ENCODE results near the gene CYSTM1. TPM values are rescaled to one million over a fixed set of nuclear protein-coding genes. Genes with fewer than 3 reads are reported as not detected.
A peak's percentile ranks its signal among the peaks of the same experiment; 100 is the strongest.
"Not testable (repeated sequence)": the region's sequence is repeated elsewhere in the genome, so short reads cannot be mapped to it uniquely, and the experiment has no call there.

Gene CYSTM1
- total RNA-seq, 1 donor from 2014 or later: 3.1 TPM

- Histone ChIP-seq H3K4me3 (ENCODE audit: low read length in 3 of 3) (no peak overlapping the region), H3K4me1 (ENCODE audit: control insufficient read depth in 3 of 3, insufficient read depth in 3 of 3, low read length in 3 of 3) (peaks cover 44 to 47% (median 46%) of the 10 kb centered on the region in 3 donors), H3K9me3 (ENCODE audit: control insufficient read depth in 3 of 3, low read length in 3 of 3) (no peaks in the 10 kb centered on the region), H3K27me3 (ENCODE audit: control insufficient read depth in 3 of 3, insufficient read depth in 3 of 3, low read length in 3 of 3) (no peaks in the 10 kb centered on the region), H3K27ac (ENCODE audit: low read depth, low read length) (peak overlapping the region; percentile 14), H3K36me3 (ENCODE audit: control insufficient read depth in 3 of 3, insufficient read depth in 3 of 3, low read length in 3 of 3) (no peaks in the 10 kb centered on the region), H3K9ac (ENCODE audit: low read depth in 1 of 3, low read length in 3 of 3) (no peak overlapping the region)
These were observed 11.3 kb downstream of the CYSTM1 start for GRCh38 chr5:140186267-140186671.

DNA sequence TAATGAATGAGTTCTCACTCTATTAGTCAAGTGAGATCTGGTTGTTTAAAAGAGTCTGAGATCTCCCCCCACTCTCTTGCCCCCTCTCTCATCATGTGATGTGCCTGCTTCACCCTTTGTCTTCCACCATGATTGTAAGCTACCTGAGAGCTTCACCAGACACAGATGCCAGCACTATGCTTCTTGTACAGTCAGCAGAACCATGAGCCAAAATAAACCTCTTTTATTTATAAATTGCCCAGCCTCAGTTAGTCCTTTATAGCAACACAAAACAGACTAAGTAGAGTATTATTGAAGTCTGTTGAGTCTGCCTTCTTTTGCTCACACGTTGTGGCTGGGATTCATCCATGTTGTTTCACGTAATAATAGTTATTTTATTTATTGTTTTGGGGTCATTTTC lies 14.3 kb downstream of the CYSTM1 start:
- no peaks in the 10 kb centered on the region for H3K9me3 ChIP-seq (ENCODE audit: control insufficient read depth in 3 of 3, low read length in 3 of 3)
- no peak overlapping the region for H3K9ac ChIP-seq (ENCODE audit: low read depth in 1 of 3, low read length in 3 of 3)
- peaks cover 0 to under 1% (median 0%) of the 10 kb centered on the region in 3 donors for H3K36me3 ChIP-seq (ENCODE audit: control insufficient read depth in 3 of 3, insufficient read depth in 3 of 3, low read length in 3 of 3)
- H3K27me3 ChIP-seq (ENCODE audit: control insufficient read depth in 3 of 3, insufficient read depth in 3 of 3, low read length in 3 of 3): no peaks in the 10 kb centered on the region
- H3K27ac ChIP-seq (ENCODE audit: low read depth, low read length): peak overlapping the region; percentile 86
- H3K4me3 ChIP-seq (ENCODE audit: low read length in 3 of 3): no peak overlapping the region
- H3K4me1 ChIP-seq (ENCODE audit: control insufficient read depth in 3 of 3, insufficient read depth in 3 of 3, low read length in 3 of 3): peaks cover 19 to 41% (median 40%) of the 10 kb centered on the region in 3 donors

- Histone ChIP-seq H3K36me3 (ENCODE audit: control insufficient read depth in 3 of 3, insufficient read depth in 3 of 3, low read length in 3 of 3) (peaks cover 6% of the 10 kb centered on the region in 3 donors), H3K27me3 (ENCODE audit: control insufficient read depth in 3 of 3, insufficient read depth in 3 of 3, low read length in 3 of 3) (no peaks in the 10 kb centered on the region), H3K4me1 (ENCODE audit: control insufficient read depth in 3 of 3, insufficient read depth in 3 of 3, low read length in 3 of 3) (peaks cover 19 to 48% (median 40%) of the 10 kb centered on the region in 3 donors), H3K9me3 (ENCODE audit: control insufficient read depth in 3 of 3, low read length in 3 of 3) (no peaks in the 10 kb centered on the region), H3K9ac (ENCODE audit: low read depth in 1 of 3, low read length in 3 of 3) (peak overlapping the region; percentile 25 to 58 (median 41)), H3K4me3 (ENCODE audit: low read length in 3 of 3) (no peak overlapping the region), H3K27ac (ENCODE audit: low read depth, low read length) (peak overlapping the region; percentile 86)
These were observed 15.2 kb downstream of the CYSTM1 start for GRCh38 chr5:140189977-140190871.

GRCh38 chr5:140190872-140191218 lies 15.9 kb downstream of the CYSTM1 start:
- Histone ChIP-seq H3K9me3 (ENCODE audit: control insufficient read depth in 3 of 3, low read length in 3 of 3) (no peaks in the 10 kb centered on the region), H3K4me1 (ENCODE audit: control insufficient read depth in 3 of 3, insufficient read depth in 3 of 3, low read length in 3 of 3) (peaks cover 19 to 42% (median 36%) of the 10 kb centered on the region in 3 donors), H3K27ac (ENCODE audit: low read depth, low read length) (peak overlapping the region; percentile 86), H3K36me3 (ENCODE audit: control insufficient read depth in 3 of 3, insufficient read depth in 3 of 3, low read length in 3 of 3) (peaks cover 6% of the 10 kb centered on the region in 3 donors), H3K9ac (ENCODE audit: low read depth in 1 of 3, low read length in 3 of 3) (peak overlapping the region; percentile 25 to 58 (median 41)), H3K4me3 (ENCODE audit: low read length in 3 of 3) (no peak overlapping the region), H3K27me3 (ENCODE audit: control insufficient read depth in 3 of 3, insufficient read depth in 3 of 3, low read length in 3 of 3) (no peaks in the 10 kb centered on the region)

DNA sequence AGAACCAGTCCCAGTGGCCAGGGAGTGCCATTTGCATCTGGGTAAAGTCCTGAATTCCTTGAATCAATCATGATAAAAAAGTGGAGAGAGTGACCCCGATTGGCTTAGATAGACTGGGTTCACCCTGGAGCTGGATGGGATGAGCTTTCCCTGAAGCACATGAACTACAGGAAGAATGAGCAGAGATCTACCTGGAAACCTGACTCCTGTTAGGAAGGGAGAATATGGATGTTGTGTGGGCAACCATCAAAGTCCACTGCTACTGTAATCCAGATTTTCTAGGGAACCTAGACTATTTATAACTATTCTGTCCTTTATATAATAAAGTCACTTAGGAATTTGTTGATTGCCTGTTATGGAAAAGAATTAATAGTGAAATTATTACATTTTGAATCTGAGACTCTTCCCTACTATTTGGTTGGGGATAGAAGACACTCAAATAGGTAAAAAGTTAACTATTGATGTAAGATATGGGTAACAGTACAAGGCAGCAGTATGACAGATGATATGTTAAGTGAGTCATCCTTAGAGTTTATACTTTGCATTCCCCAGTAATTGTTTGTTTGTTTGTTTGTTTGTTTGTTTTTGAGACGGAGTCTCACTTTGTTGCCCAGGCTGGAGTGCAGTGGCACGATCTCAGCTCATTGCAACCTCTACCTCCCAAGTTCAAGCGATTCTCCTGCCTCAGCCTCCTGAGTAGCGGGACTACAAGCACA lies 17.9 kb downstream of the CYSTM1 start:
- peaks cover 19 to 46% (median 29%) of the 10 kb centered on the region in 3 donors for H3K4me1 ChIP-seq (ENCODE audit: control insufficient read depth in 3 of 3, insufficient read depth in 3 of 3, low read length in 3 of 3)
- H3K36me3 ChIP-seq (ENCODE audit: control insufficient read depth in 3 of 3, insufficient read depth in 3 of 3, low read length in 3 of 3): peaks cover 6% of the 10 kb centered on the region in 3 donors
- no peaks in the 10 kb centered on the region for H3K27me3 ChIP-seq (ENCODE audit: control insufficient read depth in 3 of 3, insufficient read depth in 3 of 3, low read length in 3 of 3)
- peak overlapping the region; percentile 86 for H3K27ac ChIP-seq (ENCODE audit: low read depth, low read length)
- no peak overlapping the region for H3K4me3 ChIP-seq (ENCODE audit: low read length in 3 of 3)
- no peak overlapping the region for H3K9ac ChIP-seq (ENCODE audit: low read depth in 1 of 3, low read length in 3 of 3)
- H3K9me3 ChIP-seq (ENCODE audit: control insufficient read depth in 3 of 3, low read length in 3 of 3): no peaks in the 10 kb centered on the region

GRCh38 chr5:140194662-140195061 lies 19.7 kb downstream of the CYSTM1 start:
- Histone ChIP-seq H3K36me3 (ENCODE audit: control insufficient read depth in 3 of 3, insufficient read depth in 3 of 3, low read length in 3 of 3) (peaks cover 6% of the 10 kb centered on the region in 3 donors), H3K27me3 (ENCODE audit: control insufficient read depth in 3 of 3, insufficient read depth in 3 of 3, low read length in 3 of 3) (no peaks in the 10 kb centered on the region), H3K4me1 (ENCODE audit: control insufficient read depth in 3 of 3, insufficient read depth in 3 of 3, low read length in 3 of 3) (peaks cover 18 to 51% (median 34%) of the 10 kb centered on the region in 3 donors), H3K9ac (ENCODE audit: low read depth in 1 of 3, low read length in 3 of 3) (no peak overlapping the region), H3K4me3 (ENCODE audit: low read length in 3 of 3) (no peak overlapping the region), H3K9me3 (ENCODE audit: control insufficient read depth in 3 of 3, low read length in 3 of 3) (no peaks in the 10 kb centered on the region), H3K27ac (ENCODE audit: low read depth, low read length) (no peak overlapping the region)

DNA sequence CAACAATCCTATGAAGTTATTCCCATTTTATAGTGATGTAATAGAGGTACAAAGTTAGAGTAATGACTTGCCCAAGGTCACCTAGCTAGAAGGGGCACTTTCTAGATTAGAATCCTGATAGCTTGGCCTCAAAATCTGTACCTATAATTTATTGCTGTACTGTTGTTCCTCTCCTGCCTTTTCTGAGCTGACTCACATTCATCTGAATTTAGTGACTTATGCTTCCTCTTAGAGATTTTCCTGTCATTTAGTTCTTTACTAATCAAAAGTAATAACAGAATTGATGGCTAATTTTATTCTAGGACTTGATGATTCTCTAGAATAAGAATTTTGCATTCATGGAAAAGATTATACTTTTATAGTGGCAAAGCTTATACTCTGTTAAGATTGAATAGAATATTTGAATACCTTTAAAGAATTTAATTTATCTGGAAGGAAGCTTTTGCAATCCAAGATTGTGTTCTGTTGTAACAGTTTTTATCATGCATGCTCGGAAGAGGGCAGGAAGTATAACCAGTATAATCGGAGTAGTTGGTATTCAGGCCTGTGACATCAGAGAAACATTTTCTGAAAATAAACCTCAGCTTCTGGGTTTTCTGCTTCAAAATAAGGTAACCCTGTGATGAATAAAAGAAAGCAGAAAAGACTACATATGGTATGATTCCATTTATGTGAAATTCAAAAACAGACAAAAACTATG lies 21.3 kb downstream of the CYSTM1 start:
- Histone ChIP-seq H3K4me1 (ENCODE audit: control insufficient read depth in 3 of 3, insufficient read depth in 3 of 3, low read length in 3 of 3) (peaks cover 3 to 41% (median 27%) of the 10 kb centered on the region in 3 donors), H3K9me3 (ENCODE audit: control insufficient read depth in 3 of 3, low read length in 3 of 3) (no peaks in the 10 kb centered on the region), H3K9ac (ENCODE audit: low read depth in 1 of 3, low read length in 3 of 3) (no peak overlapping the region), H3K27ac (ENCODE audit: low read depth, low read length) (no peak overlapping the region), H3K36me3 (ENCODE audit: control insufficient read depth in 3 of 3, insufficient read depth in 3 of 3, low read length in 3 of 3) (peaks cover 6% of the 10 kb centered on the region in 3 donors), H3K4me3 (ENCODE audit: low read length in 3 of 3) (no peak overlapping the region), H3K27me3 (ENCODE audit: control insufficient read depth in 3 of 3, insufficient read depth in 3 of 3, low read length in 3 of 3) (no peaks in the 10 kb centered on the region)

- H3K9ac ChIP-seq (ENCODE audit: low read depth in 1 of 3, low read length in 3 of 3): no peak overlapping the region
- no peaks in the 10 kb centered on the region for H3K9me3 ChIP-seq (ENCODE audit: control insufficient read depth in 3 of 3, low read length in 3 of 3)
- H3K36me3 ChIP-seq (ENCODE audit: control insufficient read depth in 3 of 3, insufficient read depth in 3 of 3, low read length in 3 of 3): peaks cover 6% of the 10 kb centered on the region in 3 donors
- H3K4me3 ChIP-seq (ENCODE audit: low read length in 3 of 3): no peak overlapping the region
- H3K4me1 ChIP-seq (ENCODE audit: control insufficient read depth in 3 of 3, insufficient read depth in 3 of 3, low read length in 3 of 3): peaks cover 2 to 38% (median 22%) of the 10 kb centered on the region in 3 donors
- H3K27me3 ChIP-seq (ENCODE audit: control insufficient read depth in 3 of 3, insufficient read depth in 3 of 3, low read length in 3 of 3): no peaks in the 10 kb centered on the region
- H3K27ac ChIP-seq (ENCODE audit: low read depth, low read length): no peak overlapping the region
These were observed 22.0 kb downstream of the CYSTM1 start for GRCh38 chr5:140197023-140197422.

DNA sequence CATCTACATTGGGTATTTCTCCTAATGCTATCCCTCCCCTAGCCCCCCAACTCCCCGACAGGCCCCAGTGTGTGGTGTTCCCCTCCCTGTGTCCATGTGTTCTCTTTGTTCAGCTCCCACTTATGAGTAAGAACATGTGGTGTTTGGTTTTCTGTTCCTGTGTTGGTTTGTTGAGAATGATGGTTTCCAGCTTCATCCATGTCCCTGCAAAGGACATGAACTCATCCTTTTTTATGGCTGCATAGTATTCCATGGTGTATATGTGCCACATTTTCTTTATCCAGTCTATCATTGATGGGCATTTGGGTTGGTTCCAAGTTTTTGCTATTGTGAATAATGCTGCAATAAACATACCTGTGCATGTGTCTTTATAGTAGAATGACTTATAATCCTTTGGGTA lies 23.9 kb downstream of the CYSTM1 start:
- not testable (repeated sequence) for H3K27me3 ChIP-seq (ENCODE audit: control insufficient read depth in 3 of 3, insufficient read depth in 3 of 3, low read length in 3 of 3)

More for the DNA sequence above, 23.9 kb downstream of the CYSTM1 start:
- not testable (repeated sequence) for H3K27ac ChIP-seq (ENCODE audit: low read depth, low read length); H3K9ac ChIP-seq (ENCODE audit: low read depth in 1 of 3, low read length in 3 of 3); H3K9me3 ChIP-seq (ENCODE audit: control insufficient read depth in 3 of 3, low read length in 3 of 3); H3K36me3 ChIP-seq (ENCODE audit: control insufficient read depth in 3 of 3, insufficient read depth in 3 of 3, low read length in 3 of 3); H3K4me3 ChIP-seq (ENCODE audit: low read length in 3 of 3)
- H3K4me1 ChIP-seq (ENCODE audit: control insufficient read depth in 3 of 3, insufficient read depth in 3 of 3, low read length in 3 of 3): peaks cover 6 to 31% (median 27%) of the 10 kb centered on the region in 3 donors

Measured in skeletal muscle tissue (tissue), 4 donors.